ENCODE data around the gene PIP4K2C.
A peak's percentile ranks its signal among the peaks of the same experiment; 100 is the strongest.
"Not testable (repeated sequence)": the region's sequence is repeated elsewhere in the genome, so short reads cannot be mapped to it uniquely, and the experiment has no call there.

PIP4K2C gene

DNA sequence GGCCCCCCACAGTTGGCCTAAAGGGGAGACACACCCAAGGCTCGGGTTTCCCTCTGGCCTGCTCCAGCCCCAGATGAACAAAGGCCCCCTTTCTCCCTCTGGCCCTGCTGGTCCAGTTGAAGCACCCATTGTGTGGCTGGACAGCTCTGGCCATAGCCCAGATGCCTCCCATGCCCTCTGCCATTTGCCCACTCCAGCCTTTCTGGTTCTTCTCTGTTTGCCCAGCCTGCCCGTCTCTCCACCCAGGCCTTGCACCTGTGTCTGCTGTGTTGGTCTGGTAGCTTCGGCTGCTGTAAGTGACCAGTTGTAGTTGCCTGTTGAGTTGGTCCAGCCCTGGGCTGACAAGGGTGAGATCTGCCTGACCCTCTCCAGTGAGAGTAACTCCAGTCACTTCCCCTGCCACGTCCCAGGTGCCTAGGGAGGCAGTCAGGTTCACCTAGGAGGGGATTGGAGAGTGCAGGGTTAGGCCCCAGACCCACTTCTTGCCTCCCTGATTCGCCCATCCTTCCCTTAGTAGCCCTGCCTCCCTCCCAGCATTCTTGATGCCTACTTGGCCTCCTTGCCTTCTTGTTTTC is 39.0 kb downstream of the PIP4K2C start:
- DNase-seq: peak in 6 of 10 donors; percentile 49 to 96 (median 70)
- intact Hi-C loops (cut with DNase I): no loop called here

GRCh38 chr12:57630891-57631433 is 40.0 kb downstream of the PIP4K2C start:
- DNase-seq: peak in 1 of 10 donors; percentile 47
- intact Hi-C loops (cut with DNase I): no loop called here

DNA sequence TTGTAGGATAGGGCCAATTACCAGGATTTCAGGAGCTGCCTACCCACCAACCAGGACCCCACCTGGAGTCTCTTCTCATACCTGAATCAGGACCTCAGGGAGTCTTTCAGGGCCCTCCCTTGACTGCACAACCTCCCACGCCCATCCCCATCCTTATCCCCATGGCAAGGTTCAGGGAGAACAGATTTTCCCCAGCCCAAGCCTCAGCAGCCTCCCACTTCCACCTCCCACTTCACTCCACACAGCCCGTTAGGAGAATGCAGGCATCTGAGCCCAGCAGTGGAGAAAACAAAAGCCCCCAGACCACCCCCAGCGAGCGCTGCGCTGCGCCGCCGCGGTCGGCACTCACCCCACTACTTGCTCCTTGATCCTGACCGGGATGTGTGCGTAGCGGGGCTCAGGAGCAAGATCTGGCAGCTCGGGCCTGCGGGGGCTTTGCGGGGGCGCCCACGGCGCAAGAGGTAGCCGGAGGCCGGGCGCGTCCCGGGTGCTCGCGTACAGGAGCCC is 40.6 kb downstream of the PIP4K2C start:
- peak in 1 of 10 donors; percentile 90 for DNase-seq
- intact Hi-C loops (cut with DNase I): loop anchor here (2.0 kb wide), 1 partner anchor 61 kb away; no protein-coding TSS in a partner anchor

- intact Hi-C loops (cut with DNase I): loop anchor here (2.0 kb wide), 1 partner anchor 60 kb away; no protein-coding TSS in a partner anchor
- DNase-seq: peak in 4 of 10 donors; percentile 41 to 88 (median 86)
Observed at GRCh38 chr12:57632073-57632957, 41.3 kb downstream of the PIP4K2C start.

DNA sequence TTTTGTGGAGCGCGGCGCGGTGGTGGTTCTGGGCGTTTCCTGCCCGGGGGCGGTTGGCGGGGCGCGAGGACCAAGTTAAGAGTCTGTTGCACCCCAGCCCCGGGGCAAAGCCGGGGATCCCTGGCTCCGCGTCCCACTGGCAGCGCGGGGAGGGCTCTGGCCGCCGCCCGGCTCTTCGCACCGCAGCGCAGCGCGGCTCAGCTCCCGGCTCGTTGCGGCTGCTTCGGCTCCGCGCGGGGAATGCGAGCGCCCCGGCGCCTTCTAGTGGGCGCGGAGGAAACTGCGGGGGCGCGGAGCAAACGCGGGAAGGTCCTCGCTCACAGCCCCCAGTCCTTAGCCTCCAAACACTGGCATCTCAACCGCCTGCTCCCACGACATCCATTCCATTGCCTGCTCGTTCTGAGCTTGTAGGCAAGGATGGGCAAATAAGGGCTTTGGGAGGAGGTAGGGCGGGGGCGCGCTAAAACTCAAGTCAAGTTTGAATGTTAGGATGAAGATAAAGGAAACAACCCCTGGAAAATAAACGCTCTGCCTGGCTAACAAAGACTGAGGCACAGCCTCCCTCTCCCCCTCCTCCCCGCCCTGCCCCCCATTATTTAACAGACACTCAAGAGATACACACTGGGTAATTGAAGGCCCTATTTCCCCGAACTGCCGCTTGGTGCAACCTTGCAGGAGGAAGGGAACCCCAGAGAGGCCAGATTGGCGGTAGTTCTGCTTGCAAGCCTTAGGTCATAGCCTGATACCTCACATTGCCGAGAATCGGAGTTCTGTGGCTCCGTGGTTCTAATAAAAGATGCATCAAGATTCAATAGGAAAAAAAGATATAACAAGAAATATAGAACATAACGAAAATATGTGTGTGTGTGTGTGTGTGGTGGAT is 42.2 kb downstream of the PIP4K2C start, which contains the start of gene B4GALNT1:
Gene B4GALNT1 (minus strand): TSS at position 244 of the 883 bp plus-strand sequence. CDS start 1,069 bp downstream, outside the sequence.
- intact Hi-C loops (cut with DNase I): loop anchor here (2.0 kb wide), 1 partner anchor 60 kb away; no protein-coding TSS in a partner anchor

GRCh38 chr12:57636731-57637130 is 45.7 kb downstream of the PIP4K2C start:
- intact Hi-C loops (cut with DNase I); DNase-seq: not testable (repeated sequence)

More for the DNA sequence above, 42.2 kb downstream of the PIP4K2C start, which contains the start of gene B4GALNT1:
- peak; percentile 44 to 96 (median 70) for DNase-seq

- intact Hi-C loops (cut with DNase I): no loop called here
- DNase-seq: no peak
Observed at GRCh38 chr12:57637364-57637763, 46.4 kb downstream of the PIP4K2C start.

GRCh38 chr12:57638096-57638495 is 47.1 kb downstream of the PIP4K2C start:
- intact Hi-C loops (cut with DNase I): no loop called here
- DNase-seq: no peak

GRCh38 chr12:57640175-57641042 is 49.4 kb downstream of the PIP4K2C start:
- intact Hi-C loops (cut with DNase I): no loop called here
- no peak for DNase-seq

- intact Hi-C loops (cut with DNase I): no loop called here
- DNase-seq: no peak
Observed at GRCh38 chr12:57641699-57642442, 50.9 kb downstream of the PIP4K2C start.

GRCh38 chr12:57645990-57646658 is 55.1 kb downstream of the PIP4K2C start:
- DNase-seq; intact Hi-C loops (cut with DNase I): not testable (repeated sequence)

DNA sequence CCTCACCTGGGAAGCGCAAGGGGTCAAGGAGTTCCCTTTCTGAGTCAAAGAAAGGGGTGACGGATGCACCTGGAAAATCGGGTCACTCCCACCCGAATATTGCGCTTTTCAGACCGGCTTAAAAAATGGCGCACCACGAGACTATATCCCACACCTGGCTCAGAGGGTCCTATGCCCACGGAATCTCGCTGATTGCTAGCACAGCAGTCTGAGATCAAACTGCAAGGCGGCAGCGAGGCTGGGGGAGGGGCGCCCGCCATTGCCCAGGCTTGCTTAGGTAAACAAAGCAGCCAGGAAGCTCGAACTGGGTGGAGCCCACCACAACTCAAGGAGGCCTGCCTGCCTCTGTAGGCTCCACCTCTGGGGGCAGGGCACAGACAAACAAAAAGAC is 55.7 kb downstream of the PIP4K2C start:
- intact Hi-C loops (cut with DNase I); DNase-seq: not testable (repeated sequence)
